ENCODE measurements around the gene ZDHHC19.
"Not testable (repeated sequence)": the region's sequence is repeated elsewhere in the genome, so short reads cannot be mapped to it uniquely, and the experiment has no call there.

ZDHHC19 gene

DNA sequence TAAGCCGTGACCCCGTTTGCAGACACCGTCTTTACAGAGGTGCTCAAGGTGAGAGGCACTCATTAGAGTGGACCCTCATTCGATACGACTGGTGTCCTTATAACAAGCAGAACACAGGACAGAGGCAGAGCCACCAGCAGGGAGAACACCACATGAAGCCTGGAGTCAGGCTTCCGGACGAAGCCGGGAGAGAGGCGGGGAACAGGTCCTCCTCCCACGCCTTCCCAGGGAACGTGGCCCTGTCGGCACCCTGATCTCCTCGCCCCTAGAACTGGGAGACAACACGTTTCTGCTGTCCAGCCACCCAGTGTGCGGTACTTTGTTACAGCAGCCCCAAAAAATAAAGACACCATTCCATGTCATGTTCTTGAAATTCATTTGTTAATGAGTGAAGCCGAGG lies 33.6 kb downstream of the ZDHHC19 start:
- DNase-seq (ENCODE audit: low read depth): no peak

DNA sequence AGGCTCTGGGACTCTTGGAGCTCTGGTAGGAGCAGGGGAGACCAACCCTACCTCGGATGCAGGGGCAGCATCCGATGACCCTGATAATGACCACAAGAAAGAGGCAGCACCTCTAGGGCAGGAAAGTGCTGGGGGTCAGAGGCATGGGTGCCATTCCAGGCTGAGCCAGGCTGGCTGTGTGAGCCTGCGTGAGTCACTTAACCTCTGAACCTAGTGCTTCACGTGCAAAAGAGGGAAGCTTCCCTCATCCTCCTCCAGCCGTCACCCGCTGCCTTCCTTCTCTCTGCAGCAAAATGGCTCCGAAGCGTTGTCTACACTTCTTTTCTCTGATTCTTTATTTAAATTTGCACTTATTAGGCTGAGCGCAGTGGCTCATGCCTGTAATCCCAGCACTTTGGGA lies 35.5 kb downstream of the ZDHHC19 start:
- no peak for DNase-seq (ENCODE audit: low read depth)

DNA sequence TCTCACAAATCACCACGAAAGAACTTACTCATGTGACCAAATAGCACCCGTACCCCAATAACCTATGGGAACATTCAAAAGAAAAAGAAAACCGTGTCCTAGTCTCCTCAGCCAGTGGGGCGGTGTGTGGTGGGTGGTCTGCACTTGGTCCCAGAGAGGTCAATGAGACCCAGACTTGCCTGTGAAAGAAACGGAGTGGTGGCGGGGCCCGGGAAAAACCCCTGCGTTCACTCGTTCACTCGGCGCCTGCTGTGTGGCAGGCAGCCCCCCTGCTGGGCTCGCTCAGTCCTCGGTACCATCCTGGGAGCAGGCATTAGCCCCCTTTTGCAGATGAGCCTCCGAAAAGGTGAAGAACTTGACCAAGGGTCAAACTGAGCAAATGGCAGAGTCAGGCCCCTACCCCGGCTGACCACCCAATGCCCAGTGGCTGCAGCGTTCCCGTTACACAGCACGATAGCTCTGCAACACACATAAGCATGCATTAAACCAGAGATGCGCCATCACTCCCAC lies 36.0 kb downstream of the ZDHHC19 start:
- DNase-seq (ENCODE audit: low read depth): no peak

DNA sequence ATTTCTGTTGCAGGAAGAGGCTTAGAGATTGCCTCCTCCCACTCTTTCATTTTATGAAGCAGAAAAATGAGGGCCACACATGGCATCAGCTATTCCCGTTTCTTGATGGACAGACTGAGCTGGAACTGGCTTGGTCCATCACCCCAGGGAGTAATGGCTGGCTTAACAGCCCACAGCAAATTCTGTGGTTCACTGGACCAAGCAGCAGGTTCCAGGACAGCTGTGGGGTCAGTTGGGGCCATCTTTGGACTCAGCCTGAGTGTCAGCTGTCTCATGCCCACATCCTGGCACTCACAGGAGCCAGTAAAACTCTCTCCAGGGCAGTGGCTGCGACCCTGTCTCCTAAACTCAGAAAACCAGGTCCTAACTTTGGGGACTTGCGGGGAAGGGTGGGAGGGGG lies 36.5 kb downstream of the ZDHHC19 start:
- DNase-seq (ENCODE audit: low read depth): no peak

DNA sequence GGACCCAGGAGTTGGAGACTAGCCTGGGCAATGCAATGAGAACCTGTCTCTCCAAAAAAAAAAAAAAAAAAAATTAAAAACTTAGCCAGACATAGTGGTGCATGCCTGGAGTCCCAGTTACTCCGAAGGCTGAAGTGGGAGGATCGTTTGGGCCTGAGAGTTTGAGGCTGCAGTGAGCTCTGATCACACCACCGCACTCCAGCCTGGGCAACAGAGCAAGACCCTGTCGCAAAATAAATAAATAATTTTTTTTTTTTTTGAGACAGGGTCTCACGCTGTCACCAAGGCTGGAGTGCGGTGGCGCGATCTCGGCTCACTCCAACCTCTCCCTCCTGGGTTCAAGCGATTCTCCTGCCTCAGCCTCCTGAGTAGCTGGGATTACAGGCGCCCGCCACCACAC lies 40.9 kb downstream of the ZDHHC19 start:
- not testable (repeated sequence) for DNase-seq (ENCODE audit: low read depth)

DNA sequence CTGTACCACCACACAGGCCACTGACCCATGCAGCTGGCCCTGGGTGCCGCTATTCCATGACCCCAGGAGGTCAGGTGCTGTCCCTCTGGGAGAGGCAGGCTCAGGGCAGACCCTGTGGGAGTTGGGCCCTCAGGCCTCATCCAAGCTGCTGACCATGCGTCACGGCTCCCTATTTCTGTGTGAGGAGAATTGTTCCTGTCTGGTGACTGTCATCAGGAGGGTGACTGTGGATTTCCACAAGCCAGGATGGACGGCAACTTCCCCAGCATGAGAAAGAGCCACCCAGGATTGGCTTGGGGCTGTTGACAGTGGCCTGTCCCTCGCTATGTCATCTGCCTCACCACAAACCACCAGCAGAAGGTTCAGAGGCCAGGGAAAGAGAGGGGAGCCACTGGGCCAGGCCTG lies 41.4 kb downstream of the ZDHHC19 start:
- DNase-seq (ENCODE audit: low read depth): no peak

DNA sequence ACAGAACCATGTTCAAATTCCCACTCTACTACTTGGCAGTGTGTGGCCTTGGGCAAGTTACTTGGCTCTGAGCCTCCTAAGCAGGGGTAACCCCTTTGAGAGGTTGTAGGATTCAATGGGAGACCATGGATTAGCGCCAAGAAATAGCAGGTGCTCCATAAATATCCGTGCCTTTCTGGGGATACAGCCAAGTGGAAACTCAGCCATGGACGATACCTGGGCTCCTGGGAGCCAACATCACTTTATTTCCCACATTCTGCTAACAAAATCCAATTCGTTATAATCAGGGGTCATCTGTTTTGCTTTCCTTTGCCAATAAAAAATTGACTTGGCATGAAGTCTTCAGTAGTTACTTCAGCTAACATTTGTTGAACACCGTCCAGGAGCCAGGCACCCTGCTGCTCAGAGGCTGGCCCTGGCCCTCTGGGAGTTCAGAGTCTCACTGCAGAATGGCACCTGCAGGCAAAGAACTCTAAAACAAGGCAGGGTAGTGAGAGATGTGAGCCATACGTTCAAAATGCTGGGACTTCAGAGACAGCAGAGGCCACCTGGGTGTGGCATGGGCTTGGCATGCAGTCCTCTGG lies 42.3 kb downstream of the ZDHHC19 start:
- no peak for DNase-seq (ENCODE audit: low read depth)

DNA sequence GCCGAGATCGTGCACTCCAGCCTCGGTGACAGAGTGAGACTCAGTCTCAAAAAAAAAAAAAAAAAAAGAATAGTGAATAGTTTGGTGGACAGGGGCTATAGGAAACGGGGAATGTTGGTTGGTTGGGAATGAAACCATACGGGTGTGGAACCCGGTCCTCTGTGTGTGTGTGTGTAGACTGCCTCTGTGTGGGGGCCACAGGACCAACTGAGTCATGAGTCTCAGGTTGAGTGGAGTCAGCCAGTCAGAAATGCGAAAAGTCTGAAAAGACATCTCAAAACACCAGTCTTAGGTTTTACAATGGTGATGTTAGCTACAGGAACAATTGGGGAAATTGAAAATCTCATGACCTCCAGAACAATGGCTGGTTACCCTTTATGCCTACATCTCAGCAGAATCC lies 44.5 kb downstream of the ZDHHC19 start:
- no peak for DNase-seq (ENCODE audit: low read depth)

DNA sequence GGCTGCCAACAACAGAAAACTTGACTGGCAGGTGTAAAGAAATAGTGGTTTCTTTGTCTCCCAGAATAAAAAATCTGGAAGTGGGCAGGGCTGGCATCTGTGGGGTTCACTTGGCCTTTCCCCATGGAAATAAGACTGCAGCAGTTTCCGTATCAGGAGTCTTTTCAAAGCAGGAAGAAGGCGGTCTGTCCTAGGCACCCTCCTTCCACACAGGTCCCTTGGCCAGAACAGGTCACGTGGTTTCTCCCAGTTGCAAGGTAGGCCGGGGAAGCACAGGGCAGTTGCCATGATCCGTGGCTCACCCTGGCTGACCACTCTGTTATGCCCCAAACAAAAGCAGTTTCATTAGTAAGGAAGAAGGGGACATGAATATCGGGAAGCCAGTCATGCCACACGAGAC lies 45.4 kb downstream of the ZDHHC19 start:
- DNase-seq (ENCODE audit: low read depth): no peak

DNA sequence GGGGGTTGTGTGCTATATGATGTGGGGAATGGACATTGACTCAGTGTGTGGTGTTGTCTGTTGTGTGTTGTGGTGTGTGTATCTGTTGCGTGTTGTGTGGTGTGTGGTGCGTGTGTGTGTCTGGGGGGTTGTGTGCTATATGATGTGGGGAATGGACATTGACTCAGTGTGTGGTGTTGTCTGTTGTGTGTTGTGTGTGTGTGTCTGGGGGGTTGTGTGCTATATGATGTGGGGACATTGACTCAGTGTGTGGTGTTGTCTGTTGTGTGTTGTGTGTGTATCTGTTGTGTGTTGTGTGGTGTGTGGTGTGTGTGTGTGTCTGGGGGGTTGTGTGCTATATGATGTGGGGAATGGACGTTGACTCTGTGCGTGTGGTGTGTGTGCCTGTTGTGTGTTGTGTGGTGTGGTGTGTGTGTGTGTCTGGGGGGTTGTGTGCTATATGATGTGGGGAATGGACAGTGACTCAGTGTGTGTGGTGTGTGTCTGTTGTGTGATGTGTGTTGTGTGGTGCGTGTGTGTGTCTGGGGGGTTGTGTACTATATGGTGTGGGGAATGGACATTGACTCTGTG lies 46.1 kb downstream of the ZDHHC19 start:
- DNase-seq (ENCODE audit: low read depth): not testable (repeated sequence)

DNA sequence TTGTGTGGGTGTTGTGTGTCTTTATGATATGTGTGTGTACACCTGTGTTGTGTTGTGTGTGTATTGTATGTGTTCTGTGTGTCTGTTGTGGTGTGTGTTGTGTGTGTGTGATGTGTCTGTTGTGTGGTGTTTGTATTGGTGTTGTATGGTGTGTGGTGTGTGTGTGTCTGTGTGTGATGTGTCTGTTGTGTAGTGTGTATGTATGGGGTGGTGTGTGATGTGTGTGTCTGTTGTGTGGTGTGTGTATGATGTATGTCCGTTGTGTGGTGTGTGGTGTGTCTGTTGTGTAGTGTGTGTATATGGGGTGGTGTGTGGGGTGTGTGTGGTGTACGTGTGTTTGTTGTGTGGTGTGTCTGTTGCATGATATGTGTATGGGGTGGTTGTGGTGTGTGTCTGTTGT lies 46.6 kb downstream of the ZDHHC19 start:
- no peak for DNase-seq (ENCODE audit: low read depth)

DNA sequence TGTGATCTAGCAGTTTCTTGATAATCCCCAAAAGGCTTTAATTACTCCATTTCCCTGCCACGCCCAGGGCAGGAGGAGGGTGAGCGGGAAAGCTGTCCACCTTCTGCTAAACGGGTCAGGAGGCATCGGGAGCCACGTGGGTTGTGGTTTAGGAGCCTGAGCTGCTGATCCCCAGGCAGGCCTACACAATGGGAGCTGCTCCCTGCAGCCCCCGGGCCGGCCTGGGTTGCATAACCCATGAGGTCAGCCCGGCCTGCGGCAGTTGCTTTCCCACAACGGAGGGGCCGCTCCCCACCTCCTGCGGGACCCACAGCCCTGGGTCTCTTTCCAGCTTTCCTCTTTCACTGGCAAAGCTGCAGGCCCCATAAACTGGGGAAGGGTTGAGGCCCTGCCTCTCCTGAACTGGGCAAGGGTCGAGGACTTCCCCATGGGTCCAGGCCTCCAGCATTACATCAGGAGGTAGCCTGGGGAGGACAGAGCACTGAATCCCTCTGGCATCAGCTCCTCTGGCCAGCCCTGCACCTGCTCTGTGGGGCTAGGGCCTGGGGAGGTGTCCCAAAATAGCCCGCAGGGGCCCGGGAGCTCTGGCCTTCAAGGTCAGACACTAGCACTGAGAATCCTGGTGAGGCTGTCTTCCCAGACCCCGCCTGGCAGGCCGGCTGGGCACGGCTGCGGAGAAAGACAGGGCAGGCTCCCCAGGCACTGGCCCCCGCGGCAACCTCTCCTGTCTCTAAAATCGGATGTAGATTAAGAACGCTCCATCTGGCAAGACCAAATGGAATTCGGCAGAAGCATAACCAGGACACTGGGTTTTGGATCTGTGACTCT lies 47.3 kb downstream of the ZDHHC19 start:
- DNase-seq (ENCODE audit: low read depth): no peak

DNA sequence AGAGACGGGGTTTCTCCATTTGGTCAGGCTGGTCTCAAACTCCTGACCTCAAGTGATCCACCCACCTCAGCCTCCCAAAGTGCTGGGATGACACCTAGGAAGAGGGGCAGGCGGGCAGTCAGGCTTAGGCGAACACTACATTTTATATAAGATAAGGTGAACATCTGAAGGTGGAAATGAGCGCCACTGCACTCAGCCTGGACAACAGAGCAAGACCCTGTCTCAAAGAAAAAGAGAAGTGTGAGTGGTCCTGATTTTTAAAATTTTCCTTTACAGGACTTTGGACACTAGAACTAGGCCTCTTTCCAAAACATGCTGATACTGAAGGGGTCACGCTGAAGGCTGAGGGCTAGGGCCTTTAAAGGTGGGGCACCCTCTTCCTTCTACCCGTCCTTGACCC lies 48.0 kb downstream of the ZDHHC19 start:
- DNase-seq (ENCODE audit: low read depth): no peak

DNA sequence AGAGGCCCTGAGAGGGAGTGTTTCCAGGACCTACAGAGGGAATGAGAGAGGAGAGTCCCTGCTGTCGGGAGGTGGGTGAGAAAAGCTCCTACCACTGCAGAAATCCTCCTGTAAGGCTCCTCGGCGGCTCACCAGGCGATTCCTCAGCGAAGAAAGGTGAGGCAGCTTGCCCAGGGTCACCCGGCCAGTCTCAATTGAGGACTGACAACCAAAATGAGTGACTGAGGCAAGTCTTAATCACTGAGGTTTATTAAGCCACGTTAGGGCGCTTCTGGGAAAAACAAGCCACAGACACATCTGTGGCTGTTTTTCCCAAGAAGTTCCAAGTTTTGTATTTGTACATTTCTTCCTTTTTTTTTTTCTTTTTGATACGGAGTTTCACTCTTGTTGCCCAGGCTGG lies 48.5 kb downstream of the ZDHHC19 start:
- DNase-seq (ENCODE audit: low read depth): no peak

DNA sequence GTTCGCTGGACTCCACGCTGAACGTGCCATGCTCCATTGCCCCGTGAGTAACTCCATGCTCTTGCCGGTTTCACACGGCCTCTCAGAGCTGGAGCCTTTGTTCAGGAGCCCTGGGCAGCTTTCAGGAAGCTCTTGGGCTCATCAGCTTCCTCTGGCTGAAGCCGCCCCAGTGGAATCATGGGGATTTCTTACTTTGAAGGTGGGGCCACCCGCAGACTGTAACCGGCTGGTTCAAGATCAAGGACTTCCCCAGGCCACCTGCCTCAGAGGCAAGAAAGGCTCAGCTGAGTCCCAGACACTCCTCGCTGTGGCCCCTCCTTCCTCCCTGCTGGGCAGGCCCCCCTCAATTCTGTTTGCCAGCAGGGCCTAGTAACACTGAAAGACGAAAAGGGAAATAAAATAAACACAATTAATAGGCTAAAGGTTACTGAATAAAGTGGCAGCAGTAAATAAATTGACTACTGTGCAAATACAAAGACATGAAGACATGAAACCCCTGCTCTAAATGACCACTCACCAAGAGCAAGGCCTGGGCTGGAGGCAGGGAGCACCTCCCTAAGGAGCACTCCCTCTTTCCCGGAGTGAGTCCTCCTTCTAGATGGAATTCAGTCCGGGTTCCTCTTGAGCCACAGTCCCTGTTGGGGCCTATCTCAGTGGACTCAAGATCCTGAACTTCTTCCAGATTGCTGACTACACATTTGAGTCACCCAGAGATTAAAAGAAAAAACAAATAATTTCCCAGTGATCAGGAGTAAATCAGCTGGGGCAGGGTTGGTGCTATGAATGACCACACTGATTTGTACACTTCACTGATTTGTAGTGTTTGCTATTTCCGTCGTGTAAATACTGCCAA lies 51.0 kb downstream of the ZDHHC19 start:
- DNase-seq (ENCODE audit: low read depth): no peak

DNA sequence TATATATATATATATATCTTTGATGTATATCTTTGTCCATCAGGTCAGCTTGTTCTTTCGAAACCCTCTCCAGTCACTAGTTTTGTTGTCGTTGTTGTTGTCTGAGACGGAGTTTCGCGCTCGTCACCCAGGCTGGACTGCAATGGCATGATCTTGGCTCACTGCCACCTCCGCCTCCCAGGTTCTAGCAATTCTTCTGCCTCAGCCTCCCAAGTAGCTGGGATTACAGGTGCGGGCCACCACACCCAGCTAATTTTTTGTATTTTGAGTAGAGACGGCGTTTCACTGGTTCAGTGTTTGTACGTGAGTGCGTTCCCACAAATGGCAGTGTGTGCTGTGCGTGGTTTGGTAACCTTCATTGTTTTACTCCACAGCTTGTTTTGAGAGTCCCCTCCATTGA lies 51.7 kb downstream of the ZDHHC19 start:
- no peak for DNase-seq (ENCODE audit: low read depth)

DNA sequence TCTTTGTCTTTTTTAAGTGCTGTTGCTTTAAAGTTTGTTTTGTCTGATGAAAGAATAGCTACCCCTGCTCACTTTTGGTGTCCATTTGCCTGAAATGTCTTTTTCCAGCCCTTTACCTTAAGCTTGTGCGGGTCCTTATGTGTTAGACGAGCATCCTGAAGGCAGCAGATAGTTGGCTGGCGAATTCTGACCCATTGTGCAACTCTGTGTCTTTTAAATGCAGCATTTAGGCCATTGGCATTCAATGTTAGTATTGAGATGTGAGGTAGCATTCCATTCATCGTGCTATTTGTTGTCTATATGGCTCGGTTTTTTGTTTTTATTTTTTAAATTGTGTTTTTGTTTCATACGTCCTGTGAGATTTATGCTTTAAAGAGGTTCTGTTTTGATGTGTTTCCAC lies 55.0 kb downstream of the ZDHHC19 start:
- no peak for DNase-seq (ENCODE audit: low read depth)

DNA sequence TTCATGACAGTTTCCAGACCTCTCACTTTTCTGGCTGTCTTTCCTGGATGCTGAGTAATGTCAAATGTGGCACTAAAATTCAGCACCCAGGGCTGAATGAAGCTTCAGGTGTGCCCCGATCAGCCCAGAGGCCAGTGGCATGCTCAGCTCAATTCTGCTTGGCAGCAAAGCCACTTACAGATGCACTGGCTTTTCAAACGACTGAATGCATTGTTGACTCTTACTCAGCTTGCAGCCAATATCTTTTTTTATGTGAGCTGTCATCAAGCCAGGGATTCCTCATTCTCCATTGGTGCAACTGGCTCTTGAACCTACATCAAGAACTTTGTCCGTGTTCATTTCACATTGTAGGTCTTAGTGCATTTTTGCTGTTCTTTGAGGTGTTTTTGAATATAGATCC lies 60.7 kb downstream of the ZDHHC19 start:
- DNase-seq (ENCODE audit: low read depth): no peak

DNA sequence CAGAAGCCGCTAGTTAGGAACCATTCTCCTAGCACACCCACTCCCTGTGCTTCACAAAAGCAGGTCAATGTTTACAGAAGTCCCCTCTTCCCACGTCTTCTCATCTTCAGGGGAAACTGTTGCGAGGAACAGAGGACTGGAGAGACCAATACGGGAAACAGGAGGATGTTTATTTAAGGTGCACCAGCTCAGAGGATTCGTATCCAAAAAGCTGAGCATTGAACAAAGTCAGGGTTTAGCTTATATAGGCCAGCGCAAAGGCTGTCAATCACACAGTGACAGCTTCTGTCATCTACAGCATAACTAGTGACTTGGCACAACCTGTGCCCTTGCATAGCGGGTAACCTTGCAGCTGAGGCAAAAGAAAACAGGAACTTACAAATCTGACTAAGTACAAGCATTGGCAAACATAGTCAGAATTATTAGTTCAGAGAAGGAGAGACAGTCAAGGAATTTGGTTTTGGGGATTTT lies 61.3 kb downstream of the ZDHHC19 start:
- no peak for DNase-seq (ENCODE audit: low read depth)

DNA sequence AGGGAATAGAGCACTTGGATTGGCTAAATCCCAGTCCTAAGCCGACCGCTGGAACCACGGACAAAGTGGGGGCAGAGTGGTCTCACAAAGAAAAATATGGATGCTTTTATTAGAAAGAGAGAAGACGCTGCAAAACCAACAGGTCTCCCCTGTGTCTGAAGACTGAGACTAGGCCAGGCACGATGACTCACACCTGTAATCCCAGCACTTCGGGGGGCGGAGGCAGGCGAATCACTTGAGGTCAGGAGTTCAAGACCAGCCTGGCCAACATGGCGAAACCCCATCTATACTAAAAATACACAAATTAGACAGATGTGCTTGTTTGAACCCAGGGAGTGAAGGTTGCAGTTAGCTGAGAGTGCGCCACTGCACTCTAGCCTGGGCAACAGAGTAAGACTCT lies 61.8 kb downstream of the ZDHHC19 start:
- no peak for DNase-seq (ENCODE audit: low read depth)
